ENCODE results near the gene RNF44.
A peak's percentile ranks its signal among the peaks of the same experiment; 100 is the strongest.
"Not testable (repeated sequence)": the region's sequence is repeated elsewhere in the genome, so short reads cannot be mapped to it uniquely, and the experiment has no call there.

The RNF44 gene

GRCh38 chr5:176552332-176552869 is 15.2 kb upstream of the RNF44 start:
- no peak for DNase-seq (ENCODE audit: low spot score)

DNA sequence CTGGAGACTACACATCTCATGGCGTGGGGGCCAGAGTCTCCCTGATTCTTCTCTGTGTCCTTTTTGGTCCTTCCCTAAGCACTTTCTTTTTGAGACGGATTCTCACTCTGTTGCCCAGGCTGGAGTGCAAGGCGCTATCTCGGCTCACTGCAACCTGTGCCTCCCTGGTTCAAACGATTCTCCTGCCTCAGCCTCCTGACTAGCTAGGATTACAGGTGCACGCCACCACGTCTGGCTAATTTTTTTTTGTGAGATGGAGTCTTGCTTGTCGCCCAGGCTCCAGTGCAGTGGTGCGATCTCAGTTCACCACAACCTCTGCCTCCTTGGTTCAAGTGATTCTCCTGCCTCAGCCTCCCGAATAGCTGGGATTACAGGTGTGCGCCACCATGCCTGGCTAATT is 13.7 kb upstream of the RNF44 start:
- DNase-seq (ENCODE audit: low spot score) = not testable (repeated sequence)

- no peak for DNase-seq (ENCODE audit: low spot score)
Measured at GRCh38 chr5:176550275-176550831, 13.2 kb upstream of the RNF44 start.

DNA sequence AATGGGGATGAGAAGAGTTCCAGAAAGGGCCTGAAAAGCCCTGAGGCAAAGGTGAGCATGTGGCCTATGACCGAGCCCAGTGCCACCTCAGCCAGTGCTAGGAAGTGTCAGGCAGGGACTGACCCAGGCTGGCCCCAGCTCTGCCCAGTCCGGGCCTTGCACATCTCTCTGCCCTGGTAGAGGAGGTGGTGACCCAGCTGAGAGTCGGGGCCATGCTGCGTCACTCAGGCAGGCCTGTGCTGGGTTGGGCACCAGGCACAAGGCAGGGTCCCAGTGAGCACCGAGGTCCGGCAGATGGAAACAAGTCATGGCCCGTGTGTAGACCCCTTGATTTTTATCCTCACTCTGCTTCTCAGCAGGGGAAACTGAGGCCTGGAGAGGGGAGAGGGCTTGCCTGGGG is 12.7 kb upstream of the RNF44 start:
- DNase-seq (ENCODE audit: low spot score) = no peak

DNA sequence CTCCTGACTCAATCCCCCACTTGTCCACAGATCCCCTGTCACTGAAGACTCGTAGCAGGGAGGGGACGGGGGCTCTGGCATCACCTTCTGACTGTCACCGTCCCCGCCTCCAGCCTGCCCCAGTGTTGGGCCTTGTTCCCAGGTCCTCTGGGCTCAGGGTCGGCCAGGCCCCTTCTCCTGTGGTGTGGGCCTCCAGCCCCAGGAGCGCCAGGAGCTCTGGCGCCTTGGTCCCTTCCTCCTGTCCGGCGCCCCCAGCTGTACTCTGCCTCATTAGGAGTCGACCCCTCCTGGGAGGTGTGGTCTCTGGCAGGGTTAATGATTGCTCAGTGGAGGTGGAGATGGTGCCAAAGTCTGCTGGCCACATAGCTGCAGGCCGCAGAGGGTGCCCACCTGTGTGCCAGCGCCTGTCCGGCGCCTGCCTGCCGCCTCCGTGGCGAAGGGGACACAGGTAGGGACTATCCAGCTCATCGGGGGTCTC is 11.8 kb upstream of the RNF44 start, which contains the start of gene CDHR2:
Gene CDHR2 (plus strand): TSS at position 376 of the 478 bp plus-strand sequence. CDS start 16,011 bp downstream, outside the sequence.
- peak; percentile 39 for DNase-seq (ENCODE audit: low spot score)

DNA sequence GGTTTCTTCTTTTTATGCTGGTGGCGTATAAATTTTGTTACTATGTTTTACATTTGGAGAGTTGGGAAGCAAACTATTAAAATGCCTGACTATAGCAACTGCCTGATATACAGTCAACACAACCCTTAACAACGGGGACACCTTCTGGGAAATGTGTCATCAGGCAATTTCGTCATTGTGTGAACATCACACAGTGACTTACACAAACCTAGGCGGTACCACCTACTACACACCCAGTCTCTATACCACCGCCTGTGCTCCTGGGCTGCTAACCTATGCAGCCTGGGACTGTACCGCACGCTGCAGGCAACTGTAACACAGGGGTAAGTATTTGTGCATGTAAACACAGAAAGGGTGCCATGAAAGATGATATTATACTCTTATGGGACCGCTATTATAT is 10.6 kb upstream of the RNF44 start:
- peak; percentile 56 for DNase-seq (ENCODE audit: low spot score)

DNA sequence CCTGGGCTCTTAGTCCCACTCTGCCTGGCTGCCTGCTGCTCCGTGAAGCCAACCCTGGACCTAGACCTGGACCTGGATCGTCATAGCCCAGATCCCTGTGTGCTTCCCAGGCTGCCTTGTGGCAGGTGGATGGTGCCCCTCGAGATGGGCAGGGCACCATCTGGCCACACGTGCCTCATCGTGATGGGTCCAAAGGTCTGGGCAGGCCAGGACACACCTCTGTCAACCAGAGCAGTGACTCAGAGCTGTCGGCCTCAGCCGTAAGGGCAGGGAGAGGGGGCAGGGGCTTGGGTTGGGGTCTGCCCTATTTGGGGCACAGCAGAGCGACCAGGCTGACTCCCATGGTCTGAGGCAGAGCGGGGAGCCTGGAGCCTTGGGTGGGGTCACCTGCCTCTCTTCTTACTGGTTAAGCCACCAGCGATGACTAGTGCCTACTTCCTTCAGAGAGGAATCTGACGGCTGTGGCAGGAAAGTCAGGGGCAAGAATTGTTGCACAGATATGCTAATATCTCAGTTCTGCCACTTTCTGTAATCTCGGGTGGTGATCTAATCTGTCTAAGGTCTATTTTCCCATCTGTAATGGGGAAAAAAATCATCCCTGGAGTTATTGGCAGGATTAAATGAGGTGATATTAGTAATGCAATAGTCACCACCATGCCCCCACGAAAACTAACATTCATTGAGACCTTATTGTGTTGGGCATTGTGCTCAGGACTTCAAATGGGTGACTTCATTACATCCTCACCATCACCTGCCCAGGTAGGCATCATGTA is 8.7 kb upstream of the RNF44 start:
- peak; percentile 42 for DNase-seq (ENCODE audit: low spot score)

GRCh38 chr5:176545388-176545736 is 8.2 kb upstream of the RNF44 start:
- DNase-seq (ENCODE audit: low spot score) = no peak

- peak; percentile 72 for DNase-seq (ENCODE audit: low spot score)
Measured at GRCh38 chr5:176543428-176544182, 6.4 kb upstream of the RNF44 start.

- DNase-seq (ENCODE audit: low spot score) = peak; percentile 38
Measured at GRCh38 chr5:176542596-176543427, 5.6 kb upstream of the RNF44 start.

- DNase-seq (ENCODE audit: low spot score) = no peak
Measured at GRCh38 chr5:176542135-176542595, 5.0 kb upstream of the RNF44 start.

DNA sequence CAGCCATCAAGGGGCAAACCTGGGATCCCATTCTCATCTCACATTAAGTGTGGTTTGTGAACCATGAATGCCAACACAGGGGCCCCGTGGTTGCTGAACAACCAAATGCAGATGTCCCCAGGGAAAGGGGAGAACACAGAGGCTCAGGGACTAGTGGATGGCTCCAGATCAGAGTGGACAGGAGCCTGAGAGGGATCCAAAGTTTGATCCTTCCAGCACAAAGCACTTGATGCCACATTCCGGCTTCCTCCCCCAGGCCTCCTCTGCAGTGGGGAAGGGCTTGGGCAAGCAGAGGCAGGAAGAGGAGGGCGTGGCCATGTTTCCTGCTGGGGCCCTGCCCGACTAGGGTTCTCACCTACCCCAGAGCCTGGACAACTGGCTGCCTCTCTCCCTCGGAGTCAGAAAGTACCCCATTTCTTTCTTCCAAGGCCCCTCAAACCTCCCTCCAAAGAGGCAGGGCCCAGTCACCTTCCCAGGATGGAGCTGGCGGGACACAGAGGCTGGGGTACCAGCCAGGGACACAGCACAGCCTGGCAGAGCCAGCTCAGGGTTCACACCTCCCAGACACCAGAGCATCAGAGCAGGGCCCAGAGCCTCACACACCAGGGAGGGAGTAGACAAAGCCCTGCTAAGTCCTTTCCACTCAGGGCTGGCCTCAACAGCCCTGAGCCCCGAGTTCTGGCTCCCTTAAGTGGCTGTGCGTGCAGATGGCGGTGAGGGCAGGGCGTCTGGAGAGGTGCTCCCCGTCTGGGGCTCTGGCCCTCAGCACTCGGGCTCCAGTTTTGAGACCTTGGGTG is 4.3 kb upstream of the RNF44 start:
- DNase-seq (ENCODE audit: low spot score) = peak; percentile 56

- no peak for DNase-seq (ENCODE audit: low spot score)
Measured at GRCh38 chr5:176540956-176541337, 3.7 kb upstream of the RNF44 start.

DNA sequence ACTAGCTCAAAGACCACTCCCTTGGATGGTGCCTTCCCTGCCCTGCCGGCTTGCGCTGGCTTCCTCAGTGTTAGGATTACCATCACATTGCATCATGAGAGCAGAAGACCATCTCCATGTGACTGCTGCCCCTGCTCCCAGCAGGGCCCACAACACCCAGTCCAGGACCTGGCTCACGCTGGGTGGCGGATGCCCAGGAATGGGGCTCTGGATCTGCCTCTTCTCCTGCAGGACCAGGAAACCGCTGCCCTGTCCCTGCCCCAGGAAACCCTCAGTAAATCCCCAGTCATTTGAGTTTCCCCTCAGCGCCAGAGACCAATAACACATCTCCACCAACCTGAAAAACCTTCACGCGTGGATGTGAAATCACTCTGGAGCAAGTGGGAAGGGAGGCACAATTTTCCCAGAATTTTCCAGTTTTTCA is 3.3 kb upstream of the RNF44 start:
- DNase-seq (ENCODE audit: low spot score) = no peak

- no peak for DNase-seq (ENCODE audit: low spot score)
Measured at GRCh38 chr5:176538989-176539384, 1.8 kb upstream of the RNF44 start.

- DNase-seq (ENCODE audit: low spot score) = no peak
Measured at GRCh38 chr5:176538230-176538988, 1.2 kb upstream of the RNF44 start.

DNA sequence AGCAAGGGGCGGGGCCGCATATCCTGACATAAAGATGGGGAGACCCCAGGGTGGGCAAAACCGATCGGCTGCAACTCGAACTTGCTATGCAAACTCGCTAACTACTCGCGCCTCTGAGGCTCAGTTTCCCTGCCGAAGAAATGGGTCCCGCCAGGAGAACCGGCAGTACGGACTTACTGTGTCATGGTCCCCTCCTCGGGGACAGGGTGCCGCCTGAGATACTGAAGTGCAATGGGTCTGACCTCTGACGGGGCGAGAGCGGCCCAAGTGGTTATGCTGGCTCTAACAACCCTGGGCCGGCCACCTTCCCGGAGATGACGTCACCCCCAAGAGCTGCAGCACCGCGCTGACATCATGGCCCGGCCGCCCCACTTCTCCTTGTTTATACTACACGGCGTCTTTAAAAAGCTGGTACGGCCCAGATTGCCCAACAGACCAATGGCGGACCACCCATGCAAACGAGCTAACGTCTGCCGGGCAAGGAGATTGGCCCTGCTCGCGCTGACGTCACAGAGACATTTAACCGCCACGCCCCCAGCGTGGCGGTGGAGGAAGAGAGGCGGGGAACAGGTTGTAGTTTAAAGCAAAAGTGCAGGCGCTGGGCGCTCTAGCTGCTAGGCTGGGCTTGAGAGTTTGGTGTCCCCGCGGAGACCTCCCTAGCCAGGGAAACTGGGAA is 490 bp upstream of the RNF44 start:
- DNase-seq (ENCODE audit: low spot score) = peak; percentile 100

DNA sequence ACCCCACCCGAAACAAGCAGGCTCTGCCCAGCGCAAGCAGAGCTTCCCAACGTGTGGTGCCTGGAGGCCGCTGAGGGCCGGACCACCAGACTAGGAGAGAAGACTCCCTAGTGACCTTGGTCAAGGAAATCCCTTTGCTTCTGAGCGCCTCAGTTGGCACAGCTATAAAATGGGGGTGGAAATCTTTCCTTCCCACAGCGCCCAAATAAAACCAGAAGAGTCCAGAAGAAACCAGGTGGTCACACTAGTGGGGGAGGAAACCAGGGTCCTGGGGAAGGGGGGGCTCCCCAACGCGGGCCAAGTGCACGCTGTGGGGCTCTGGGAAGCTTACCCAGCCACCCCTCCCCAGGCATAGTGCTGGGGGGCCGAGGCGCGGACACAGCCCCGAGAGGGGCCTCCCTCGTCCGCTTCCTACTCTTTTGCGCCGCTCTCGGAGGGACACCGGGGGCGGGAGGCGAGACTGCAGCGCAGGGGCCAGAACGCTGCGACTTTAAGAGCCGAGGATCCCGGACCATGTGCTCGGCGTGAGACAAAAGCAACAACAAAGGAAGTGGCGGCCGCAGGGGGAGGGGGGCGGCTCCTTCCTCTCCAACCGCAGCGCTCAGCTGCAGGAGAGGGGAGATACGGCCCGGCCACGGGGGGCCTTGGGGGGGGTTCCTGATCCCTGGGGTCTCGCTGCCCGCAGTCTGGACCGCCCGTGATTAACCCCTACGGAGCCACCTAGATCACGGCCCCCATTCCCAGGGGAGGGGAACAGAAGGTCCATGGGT is 885 bp downstream of the RNF44 start:
- peak; percentile 74 for DNase-seq (ENCODE audit: low spot score)

DNA sequence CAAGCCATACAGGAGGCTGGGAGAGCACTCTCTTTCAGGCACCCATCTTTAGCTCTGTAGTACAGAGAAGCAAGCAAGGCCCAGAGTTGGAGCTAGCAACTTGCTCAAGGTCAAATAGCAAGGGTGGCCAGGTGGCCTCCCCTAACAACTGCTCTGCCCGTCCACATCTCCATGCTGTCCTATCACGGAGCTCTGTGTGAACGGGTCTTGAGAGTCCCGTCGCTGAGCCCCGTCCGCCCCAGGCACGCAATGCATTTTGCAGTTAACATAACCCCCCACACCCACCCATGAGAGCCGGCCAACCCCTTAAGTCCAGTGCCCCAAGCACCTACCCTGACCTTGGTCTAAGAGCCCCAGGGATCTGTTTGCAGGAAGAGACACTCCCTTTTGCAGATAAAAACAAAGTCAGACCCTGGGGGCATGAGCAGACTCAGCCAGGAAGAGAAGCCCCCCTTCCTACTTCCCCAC is 1.5 kb downstream of the RNF44 start:
- DNase-seq (ENCODE audit: low spot score) = no peak
